NCI-H2107 (cell line): ENCODE measurements around the gene WSB1.
"Not testable (repeated sequence)": the region's sequence is repeated elsewhere in the genome, so short reads cannot be mapped to it uniquely, and the experiment has no call there.

ENCODE experiments used
- DNase-seq: peaks from one replicate; lab custom pipeline; 2025; lab: John Stamatoyannopoulos, UW

Gene WSB1

GRCh38 chr17:27293898-27294688 is at the start of gene WSB1:
TSS of gene WSB1 (plus strand) at chr17:27294114. CDS start at chr17:27294396, 282 bp downstream.
- DNase-seq = peak; percentile 85

- no peak for DNase-seq
Measured at GRCh38 chr17:27244491-27245223, 49.3 kb upstream of the WSB1 start.

GRCh38 chr17:27245230-27245696 is 48.7 kb upstream of the WSB1 start:
- DNase-seq = no peak

- DNase-seq = no peak
Measured at GRCh38 chr17:27246537-27246936, 47.4 kb upstream of the WSB1 start.

- no peak for DNase-seq
Measured at GRCh38 chr17:27247071-27247957, 46.6 kb upstream of the WSB1 start.

GRCh38 chr17:27247958-27248342 is 46.0 kb upstream of the WSB1 start:
- no peak for DNase-seq

- DNase-seq = not testable (repeated sequence)
Measured at GRCh38 chr17:27250791-27251190, 43.1 kb upstream of the WSB1 start.

GRCh38 chr17:27254802-27255201 is 39.1 kb upstream of the WSB1 start:
- DNase-seq = not testable (repeated sequence)

GRCh38 chr17:27256225-27257030 is 37.5 kb upstream of the WSB1 start:
- DNase-seq = no peak

GRCh38 chr17:27257031-27257357 is 36.9 kb upstream of the WSB1 start:
- DNase-seq = no peak

GRCh38 chr17:27259356-27259755 is 34.6 kb upstream of the WSB1 start:
- no peak for DNase-seq

GRCh38 chr17:27263386-27263785 is 30.5 kb upstream of the WSB1 start:
- DNase-seq = no peak

GRCh38 chr17:27264068-27264812 is 29.7 kb upstream of the WSB1 start:
- DNase-seq = no peak

- DNase-seq = no peak
Measured at GRCh38 chr17:27265333-27265732, 28.6 kb upstream of the WSB1 start.

- no peak for DNase-seq
Measured at GRCh38 chr17:27266228-27266627, 27.7 kb upstream of the WSB1 start.

- DNase-seq = no peak
Measured at GRCh38 chr17:27268394-27269085, 25.4 kb upstream of the WSB1 start.

- no peak for DNase-seq
Measured at GRCh38 chr17:27269201-27269600, 24.7 kb upstream of the WSB1 start.

- DNase-seq = no peak
Measured at GRCh38 chr17:27269974-27270373, 23.9 kb upstream of the WSB1 start.

- DNase-seq = no peak
Measured at GRCh38 chr17:27276653-27277156, 17.2 kb upstream of the WSB1 start.

GRCh38 chr17:27279132-27279531 is 14.8 kb upstream of the WSB1 start:
- not testable (repeated sequence) for DNase-seq
